GM21526 (cell line): ENCODE results near the gene RBM5.
"Not testable (repeated sequence)": the region's sequence is repeated elsewhere in the genome, so short reads cannot be mapped to it uniquely, and the experiment has no call there.

Source experiments
- ATAC-seq: cut with Tn5 transposase; IDR thresholded peaks from one replicate; pipeline ENCODE4 v1.9.1; 2021; ENCODE audit warnings: moderate library complexity; ENCODE audit not compliant: unreplicated experiment, low FRiP score

The RBM5 gene

DNA sequence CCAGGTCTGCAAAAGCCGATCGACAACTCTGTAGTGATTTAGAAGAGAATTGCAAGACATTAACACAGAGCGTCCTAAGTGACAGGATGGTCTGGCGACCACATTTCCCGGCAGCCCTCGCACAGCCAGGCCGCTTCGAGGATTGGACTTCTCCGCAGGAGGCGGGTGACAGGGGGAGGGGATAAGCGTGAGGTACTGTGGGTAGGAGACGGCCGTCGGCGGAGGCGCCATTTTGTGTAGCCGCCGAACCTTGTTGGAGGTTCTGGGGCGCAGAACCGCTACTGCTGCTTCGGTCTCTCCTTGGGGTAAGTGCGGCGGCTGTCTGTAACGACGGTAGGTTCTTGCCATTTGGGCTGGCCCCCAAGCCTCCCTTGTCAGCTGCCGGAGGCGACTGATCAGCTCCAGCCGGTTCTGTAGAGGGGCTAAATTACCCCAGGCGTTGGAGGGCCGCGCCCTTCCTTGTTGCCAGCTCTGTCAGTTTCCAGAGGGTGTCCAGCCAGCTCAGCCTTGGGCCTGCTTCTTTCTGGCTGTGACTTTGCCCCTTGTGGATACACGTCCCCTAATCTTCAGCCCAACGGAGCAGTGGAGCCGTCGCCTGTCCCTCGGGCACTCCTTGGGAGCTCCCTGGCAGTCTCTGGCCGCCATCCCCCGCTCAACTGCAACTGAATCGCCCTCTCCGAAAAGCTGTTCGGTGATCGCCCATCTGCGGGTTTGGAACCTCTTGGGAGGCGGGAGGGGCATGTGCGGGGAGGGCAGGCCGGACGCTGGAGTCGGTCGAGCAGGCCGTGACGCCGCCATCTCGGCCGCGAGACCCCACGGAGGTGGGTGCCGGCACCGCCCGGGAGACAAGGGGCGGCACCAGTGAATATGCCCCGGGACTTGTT is at the start of gene RBM5:
Gene RBM5 (plus strand): TSS at position 195 of the 884 bp plus-strand sequence. CDS start 1,516 bp downstream, outside the sequence.
- ATAC-seq: peak; percentile 95

DNA sequence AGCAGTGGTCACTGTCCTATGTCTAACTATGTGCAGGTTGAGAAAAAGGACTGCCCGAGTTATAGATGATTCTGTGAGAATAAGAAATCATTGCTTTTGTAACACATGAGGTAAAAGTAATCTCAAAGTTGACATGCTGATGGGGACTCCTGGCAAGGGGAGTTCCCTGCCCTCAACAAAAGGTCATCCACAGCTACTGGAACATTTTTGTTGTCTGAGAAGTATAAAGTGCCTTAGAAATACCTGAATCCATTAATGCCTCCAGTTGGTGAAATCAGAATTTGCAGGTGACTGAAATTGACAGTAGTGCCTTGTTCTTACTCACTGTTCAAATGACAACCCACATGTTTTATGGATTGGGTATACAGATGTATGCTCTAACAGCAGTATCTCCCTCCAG is 43.7 kb upstream of the RBM5 start:
- no peak for ATAC-seq

DNA sequence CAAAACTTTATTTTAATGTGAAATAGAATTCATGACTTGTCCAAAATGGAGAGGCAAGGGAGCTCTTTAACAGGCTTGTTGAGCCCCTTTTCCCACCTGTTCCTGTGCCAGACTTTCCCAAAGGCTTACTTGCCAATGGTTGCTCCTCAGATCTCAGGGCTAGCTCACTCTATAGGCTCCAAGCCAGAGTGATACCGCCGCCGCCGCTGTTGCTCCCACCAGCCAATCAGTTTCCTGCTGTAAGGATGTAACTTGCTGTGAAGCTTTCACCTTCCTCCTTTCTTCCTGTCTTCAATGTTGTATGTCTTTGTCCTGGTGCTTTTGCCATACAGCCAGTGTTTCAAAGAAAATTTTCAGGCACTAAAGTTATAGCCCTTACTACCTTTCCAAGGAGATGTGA is 41.3 kb upstream of the RBM5 start:
- ATAC-seq: no peak

DNA sequence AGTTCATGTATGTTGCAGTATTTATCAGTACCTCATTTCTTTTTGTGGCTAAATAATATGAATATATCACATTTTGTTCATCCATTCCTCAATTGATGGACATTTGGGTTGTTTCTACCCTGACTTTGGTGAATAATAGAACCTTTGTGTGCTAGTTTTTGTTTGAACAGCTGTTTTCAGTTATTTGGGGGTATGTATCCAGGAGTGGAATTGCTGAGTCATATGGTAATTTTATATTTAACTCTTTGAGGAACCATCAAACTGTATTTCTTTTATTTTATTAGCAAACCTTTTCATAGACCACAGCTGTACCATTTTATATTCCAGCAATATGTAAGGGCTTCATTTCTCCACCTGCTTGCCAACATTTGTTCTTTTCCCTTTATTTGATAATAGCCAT is 38.4 kb upstream of the RBM5 start:
- no peak for ATAC-seq

DNA sequence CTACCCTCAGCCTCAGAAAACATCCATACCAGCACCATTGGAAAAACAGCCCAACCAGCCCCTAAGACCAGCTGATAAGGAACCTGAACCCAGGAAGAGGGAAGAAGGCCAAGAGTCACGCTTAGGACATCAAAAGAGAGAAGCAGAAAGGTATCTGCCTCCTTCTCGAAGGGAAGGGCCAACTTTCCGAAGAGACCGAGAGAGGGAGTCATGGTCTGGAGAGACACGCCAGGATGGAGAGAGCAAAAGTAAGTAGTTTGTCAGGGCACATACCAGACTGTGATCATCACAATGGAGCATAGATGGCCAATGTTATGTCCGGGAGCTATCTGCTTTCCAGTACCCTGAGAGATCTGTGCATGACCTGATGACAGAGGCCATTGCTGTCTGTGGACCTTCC is 31.0 kb upstream of the RBM5 start:
- no peak for ATAC-seq

DNA sequence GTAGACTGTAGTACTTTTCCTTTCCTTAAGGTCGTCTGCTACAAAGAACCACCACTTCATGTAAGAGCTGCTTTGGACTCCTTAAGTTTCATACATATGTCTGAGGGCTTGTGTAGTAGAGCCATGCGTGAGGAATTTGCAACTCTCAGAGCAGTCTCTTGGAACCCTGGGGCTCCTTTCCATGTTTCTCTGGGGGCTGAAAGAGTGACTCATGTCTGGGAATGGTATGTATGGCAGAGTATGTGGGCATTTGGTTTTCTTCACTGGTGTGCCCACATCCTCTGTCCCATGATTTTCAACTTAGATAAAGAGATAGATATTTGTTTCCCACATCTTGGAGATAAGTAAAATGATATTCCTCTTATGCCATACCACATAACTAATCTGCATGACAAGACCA is 20.6 kb upstream of the RBM5 start:
- ATAC-seq: no peak

DNA sequence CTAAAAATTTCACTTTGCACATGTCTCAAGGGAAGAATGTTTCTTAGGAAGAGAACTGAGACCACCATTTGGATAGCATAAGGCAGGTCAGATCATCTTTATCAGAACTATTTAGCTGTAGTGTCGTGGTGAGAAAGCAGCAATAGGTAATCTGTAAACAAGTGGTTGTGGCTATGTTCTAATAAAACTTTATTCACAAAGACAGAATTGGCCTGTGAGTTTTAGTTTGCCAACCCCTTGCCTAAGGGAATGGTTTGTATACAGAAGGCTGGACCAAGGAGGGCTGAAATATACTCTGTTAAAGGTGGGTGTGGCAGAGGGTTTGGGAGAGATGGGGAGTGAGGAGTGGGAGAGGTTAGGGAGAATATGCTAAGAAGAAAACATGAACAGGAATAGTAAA is 10.6 kb upstream of the RBM5 start:
- ATAC-seq: no peak

DNA sequence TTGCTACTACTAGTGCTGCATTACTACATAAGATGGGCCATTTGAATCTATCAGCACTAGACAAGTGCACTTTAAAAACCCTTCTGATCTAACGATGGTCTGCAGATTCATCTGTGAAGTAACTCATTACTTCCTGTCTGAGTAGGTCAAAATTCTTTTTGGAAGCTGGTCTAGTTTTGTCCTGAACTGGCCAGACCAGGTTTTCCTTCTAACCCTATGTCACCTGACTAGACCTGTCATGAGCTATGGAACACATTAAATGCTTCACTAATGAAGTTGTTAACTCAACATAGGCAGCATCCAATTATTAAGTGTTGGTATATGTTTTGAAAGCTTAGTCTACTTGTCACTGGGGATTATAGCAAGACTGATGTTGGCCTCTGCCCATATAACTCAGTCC is 10.1 kb upstream of the RBM5 start:
- ATAC-seq: no peak

DNA sequence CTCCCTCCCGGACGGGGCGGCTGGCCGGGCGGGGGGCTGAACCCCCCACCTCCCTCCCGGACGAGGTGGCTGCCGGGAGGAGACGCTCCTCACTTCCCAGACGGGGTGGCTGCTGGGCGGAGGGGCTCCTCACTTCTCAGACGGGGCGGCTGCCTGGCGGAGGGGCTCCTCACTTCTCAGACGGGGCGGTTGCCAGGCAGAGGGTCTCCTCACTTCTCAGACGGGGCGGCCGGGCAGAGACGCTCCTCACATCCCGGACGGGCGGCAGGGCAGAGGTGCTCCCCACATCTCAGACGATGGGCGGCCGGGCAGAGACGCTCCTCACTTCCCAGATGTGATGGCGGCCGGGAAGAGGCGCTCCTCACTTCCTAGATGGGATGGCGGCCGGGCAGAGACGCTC is 3.8 kb upstream of the RBM5 start:
- ATAC-seq: not testable (repeated sequence)

DNA sequence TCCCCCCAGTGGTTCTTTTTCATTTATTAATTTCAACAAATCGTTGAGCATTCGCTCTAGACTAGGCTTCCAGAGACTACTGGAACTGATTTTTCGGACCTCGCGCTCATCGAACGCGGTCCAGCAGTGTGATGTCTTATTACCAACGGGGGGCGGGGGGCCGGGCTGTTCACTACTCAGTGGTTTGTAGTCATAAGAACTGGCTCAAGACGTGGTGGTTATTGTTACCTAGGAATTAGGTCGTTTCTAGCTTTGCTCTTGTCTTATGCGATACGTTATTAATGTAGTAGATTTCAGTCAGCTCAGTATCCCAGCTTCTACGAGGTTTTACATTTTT is 858 bp downstream of the RBM5 start:
- peak; percentile 8 for ATAC-seq

DNA sequence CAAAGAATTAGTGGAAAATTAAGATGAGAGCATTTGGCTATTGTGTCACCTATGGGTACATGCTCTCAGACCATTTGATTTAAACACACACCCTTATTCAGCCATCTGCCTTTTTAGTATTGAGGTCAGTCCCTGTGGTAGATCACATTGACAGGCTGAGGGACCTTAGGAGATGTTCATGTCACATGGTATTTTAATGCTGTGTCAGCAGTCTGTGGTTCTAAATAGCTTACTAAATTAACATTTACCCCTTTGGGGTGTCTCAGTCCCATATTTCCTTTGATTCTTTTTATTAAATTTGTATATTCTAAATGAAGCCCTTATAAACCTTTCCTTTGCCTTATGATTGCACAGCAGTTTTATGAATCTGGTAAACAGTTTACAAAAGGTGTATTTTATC is 2.3 kb downstream of the RBM5 start:
- ATAC-seq: no peak

DNA sequence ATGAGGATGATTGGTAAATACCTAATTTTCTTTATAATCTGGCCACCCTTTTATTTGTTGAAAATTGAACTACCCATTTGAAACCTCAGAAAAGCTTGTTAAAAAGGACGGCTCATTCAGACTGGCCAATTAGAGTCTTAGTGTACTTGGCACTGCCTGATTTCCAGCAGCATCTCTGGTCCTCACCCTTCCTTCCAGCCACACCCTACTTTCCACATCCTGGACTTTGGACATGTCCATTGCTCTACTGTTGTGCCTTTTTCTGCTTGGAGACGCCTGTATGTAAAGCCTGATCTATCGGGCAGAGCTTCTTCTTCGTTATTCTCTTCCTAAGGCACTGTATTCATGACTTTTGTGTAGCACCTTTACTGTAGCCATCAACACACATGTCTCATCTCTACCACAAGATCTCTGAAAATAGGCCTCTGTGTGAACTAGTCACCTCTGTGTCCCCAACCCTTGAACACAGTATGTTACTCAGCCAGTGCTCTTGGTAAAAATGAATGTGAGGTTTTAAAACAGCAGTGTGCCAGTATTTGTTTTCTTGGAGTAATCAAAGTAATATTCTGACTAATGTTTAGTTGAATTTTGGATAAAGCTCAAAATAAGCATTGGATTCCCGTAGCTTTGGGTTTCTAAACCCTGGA is 6.8 kb downstream of the RBM5 start:
- ATAC-seq: no peak

DNA sequence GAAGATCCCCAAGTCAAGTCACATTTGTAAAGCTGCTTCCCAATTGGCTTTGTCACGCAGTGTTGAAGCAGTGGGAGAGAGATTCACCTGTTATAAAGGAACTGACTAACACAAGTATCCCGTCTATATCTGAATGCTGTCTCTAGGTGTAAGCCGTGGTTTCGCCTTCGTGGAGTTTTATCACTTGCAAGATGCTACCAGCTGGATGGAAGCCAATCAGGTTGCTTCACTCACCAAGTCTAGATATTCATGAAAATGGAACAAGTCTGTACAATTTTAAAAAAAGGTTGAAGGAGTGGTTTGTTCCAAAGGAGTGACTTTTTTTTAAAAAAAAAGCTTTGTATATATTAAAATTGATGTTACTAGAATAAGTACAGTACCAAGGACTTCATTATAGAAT is 11.7 kb downstream of the RBM5 start:
- ATAC-seq: no peak

DNA sequence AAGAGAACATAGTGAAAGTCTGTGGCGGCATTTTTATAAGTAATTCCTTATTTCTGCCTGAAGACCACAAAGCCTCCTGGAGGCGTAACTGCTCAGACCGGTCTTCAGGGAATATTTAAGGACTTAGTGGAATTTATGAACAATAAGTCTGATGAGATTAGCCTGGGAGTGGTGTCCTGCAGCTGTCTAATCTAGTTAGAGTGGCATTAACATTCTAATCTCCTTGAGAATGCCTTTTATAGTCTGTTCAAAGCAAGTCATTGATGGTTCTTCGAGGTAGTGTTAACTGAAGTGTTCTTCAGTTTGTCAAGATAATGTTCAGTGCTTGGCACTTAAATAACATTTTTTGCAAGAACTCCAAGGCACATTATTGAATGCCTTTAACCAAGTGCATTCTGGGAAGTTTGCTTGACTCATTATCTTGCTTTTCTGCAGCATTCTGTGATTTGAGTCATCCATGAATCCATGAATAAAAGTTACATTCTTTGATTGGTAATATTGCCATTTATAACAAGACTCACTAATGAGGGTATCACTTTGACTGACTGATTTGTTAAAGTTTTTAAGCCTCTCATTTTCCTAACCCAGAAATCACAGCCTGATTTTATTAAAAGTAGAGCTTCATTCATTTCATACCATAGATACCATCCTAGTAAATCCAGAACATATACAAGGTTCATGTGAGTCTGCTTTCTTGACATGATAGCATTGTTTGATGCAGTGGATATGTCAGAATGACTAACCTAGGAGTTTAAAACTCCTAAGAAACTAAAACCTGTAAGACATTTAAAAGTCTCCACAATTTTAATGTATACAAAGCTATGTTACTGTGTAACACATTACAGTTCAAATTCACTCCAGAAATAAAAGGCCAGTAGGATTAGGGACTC is 12.5 kb downstream of the RBM5 start:
- ATAC-seq: no peak

DNA sequence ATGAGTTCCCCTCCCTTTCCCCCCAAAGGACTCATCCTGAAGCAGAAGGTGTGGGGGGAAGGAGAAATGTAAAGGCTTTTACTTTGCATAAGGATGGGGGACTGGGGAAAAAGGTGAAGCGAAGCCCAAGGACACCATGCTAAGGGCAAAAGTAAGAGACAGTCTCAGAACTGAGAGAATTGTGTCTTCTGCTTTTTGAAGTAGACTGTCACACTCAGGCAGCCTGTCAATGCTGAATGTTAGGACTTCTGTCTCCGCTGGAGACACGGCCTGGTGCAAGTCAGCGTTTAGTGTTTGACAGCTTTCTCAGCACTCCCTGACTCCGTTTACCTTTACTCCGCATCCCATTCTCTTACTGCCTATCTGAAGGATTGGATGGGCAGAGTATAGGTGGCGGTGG is 13.8 kb downstream of the RBM5 start:
- ATAC-seq: no peak

DNA sequence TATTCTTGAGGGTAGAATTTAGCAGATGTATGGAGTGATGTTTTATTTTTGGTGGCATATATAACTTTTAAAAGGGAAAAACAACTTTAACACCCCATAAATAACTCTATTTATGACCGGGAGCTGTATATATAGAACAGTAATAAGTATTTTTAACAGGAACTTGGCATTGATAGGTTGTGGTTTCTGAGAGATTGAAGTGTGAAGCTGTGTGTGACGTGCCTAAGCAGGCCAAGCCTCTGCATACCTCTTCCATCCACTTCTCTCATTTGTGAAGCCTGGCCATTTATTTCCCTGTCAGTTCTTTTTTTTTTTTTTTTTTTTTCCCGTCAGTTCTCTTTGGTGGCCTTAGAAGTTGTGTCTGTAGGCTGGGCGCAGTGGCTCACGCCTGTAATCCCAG is 23.0 kb downstream of the RBM5 start:
- ATAC-seq: no peak

DNA sequence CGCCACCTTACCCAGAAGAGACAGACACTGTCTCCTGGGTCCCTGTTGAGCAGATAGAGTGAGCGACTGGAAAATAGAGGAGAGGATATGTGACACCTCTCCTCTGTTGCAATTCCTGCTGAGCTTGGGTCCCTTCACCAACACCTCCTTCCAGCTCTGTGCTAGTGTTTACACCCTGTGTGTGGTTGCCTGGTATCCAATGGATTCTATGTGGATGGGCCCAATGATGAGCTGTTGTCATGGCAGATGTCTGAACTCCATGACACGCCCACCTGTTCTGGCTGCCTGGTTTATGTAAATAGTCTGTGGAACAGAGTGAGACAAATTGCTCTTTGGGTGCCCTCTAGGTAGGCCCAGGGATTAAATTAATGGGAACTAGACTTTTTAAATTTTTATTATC is 23.7 kb downstream of the RBM5 start:
- ATAC-seq: no peak

DNA sequence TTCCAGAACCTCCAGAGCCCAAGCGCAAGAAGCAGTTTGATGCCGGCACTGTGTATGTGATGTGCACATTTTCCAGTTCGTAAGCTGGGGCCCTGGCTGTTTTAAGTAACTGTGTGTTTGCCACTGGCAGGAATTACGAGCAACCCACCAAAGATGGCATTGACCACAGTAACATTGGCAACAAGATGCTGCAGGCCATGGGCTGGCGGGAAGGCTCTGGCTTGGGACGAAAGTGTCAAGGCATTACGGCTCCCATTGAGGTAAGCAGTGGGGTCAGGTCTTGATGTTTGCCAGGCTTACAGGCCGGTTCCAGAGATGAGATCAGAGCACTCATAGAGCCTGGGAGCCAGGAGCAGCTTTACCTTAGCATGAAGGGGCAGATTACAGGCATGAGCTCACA is 28.4 kb downstream of the RBM5 start:
- no peak for ATAC-seq

DNA sequence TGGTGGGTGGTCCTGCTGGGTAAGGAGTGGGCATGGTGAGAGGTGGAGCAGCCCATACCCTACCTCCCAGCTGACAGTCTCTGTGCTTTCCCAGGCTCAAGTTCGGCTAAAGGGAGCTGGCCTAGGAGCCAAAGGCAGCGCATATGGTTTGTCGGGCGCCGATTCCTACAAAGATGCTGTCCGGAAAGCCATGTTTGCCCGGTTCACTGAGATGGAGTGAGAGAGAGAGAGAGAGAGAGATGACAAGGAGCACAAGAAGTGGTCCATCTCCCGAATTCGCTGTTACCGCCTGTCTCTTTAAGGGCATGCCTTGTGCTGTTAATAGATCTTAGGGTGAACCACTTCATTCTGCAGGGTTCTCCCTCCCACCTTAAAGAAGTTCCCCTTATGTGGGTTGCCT is 29.5 kb downstream of the RBM5 start:
- ATAC-seq: no peak

DNA sequence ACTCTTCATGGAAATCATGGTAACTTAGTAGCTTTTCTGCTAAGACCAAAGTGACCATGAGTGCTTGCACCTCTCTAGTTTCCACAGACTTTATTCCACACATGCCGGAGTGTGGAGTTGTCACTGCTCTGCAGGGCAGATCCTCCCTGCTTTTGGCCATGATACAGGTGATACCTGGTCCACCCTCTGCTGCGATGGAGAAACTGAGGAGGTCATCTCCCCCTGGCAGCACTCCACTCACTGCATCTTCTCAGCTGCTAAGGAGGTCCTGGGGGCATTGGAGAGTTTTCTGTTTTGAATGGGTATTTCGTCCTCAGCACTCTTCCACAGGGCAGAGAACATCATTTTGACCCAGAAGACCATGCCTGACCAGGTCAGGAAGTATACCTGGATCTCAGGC is 31.1 kb downstream of the RBM5 start:
- no peak for ATAC-seq

DNA sequence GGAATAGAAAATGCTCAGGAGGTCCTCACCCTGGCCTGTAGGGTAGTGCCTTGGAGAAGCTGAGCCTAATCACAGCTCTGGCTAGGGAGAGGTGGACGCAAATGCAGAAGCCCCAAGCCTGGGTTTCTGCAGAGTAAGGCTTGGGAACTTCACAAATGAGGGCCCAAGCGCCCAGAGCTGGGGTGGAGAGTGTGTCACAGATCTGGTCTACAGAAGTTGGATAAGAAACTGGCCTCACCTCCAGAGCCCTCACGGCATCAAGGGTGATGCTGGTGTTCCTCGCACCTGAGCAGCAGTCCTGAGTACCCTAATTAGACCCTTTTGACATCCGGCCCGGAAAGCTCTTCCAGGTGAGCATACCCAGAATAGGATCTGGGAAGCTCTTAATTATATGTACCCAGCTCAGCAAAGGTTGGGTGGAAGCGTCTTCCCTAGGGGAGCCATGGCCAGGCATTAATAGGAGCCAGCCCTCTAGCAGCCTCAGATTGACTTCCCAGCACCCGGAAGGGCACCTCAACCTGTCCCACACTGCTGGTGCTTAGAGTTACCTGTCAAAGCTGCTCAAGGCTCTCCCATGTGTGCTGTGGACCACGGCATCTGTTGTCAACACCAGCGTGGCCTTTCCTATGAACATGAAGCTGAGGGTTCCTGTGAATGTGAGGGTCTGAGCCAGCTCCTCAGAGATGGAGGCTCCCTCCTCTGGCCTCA is 31.8 kb downstream of the RBM5 start:
- ATAC-seq: no peak
